Hepatocyte (in vitro differentiated cells): ENCODE data around the gene SDF4.

Source experiments
- CTCF ChIP-seq: fragments of 200-600 bp; sonication (generic); IDR thresholded peaks from 2 replicates; pipeline ENCODE4 v1.5.1; 2016; ENCODE audit warnings: antibody characterized with exemption, mild to moderate bottlenecking; ENCODE audit not compliant: poor library complexity
- EZH2phosphoT487 ChIP-seq: fragments of 200-600 bp; sonication (generic); IDR thresholded peaks from one replicate; pipeline ENCODE4 v1.6.1; 2018; ENCODE audit warnings: antibody characterized with exemption, mild to moderate bottlenecking, low read depth, moderate library complexity; ENCODE audit not compliant: unreplicated experiment, severe bottlenecking

GRCh38 chr1:1232208-1232795 is 501 bp upstream of the SDF4 start, which contains the start of gene B3GALT6:
- TF ChIP-seq CTCF (no peak), EZH2phosphoT487 (no peak)
